Psoas muscle (tissue), 8 donors: Measurements from ENCODE around the gene GNB1L. TPM values are rescaled to one million over a fixed set of nuclear protein-coding genes. Genes with fewer than 3 reads are reported as not detected.

Experiments
- ATAC-seq, 4 donors: fragments of 200-7000 bp; cut with Tn5 transposase; one replicate each; pipeline ENCODE4 v1.9.1; 2020; ENCODE audit warnings: moderate library complexity in 3 of 4, mild to moderate bottlenecking in 2 of 4
- DNase-seq, 2 donors: peaks; one replicate each; pipeline ENCODE4 v3.0.0-alpha.2; 2020
- H3K27ac ChIP-seq: fragments of 200-600 bp; one replicate; pipeline ENCODE4 v1.8.0; 2022
- H3K27me3 ChIP-seq, 3 donors: fragments of 200-600 bp in 1 of 3; one replicate each; pipeline versions ENCODE4 v1.6.1 to v1.8.0; 2013 to 2022; ENCODE audit warnings: low read length in 2 of 3, mild to moderate bottlenecking in 2 of 3, moderate library complexity in 1 of 3; ENCODE audit not compliant: insufficient read depth in 3 of 3
- H3K36me3 ChIP-seq, 2 donors: fragments of 200-600 bp in 1 of 2; one replicate each; pipeline versions ENCODE4 v1.6.1 to v1.8.0; 2013 to 2022; ENCODE audit warnings: low read depth in 1 of 2, mild to moderate bottlenecking in 1 of 2, moderate library complexity in 1 of 2; ENCODE audit not compliant: insufficient read depth in 1 of 2
- H3K4me1 ChIP-seq: fragments of 200-600 bp; one replicate; pipeline ENCODE4 v1.8.0; 2022
- H3K4me3 ChIP-seq: fragments of 200-600 bp; one replicate; pipeline ENCODE4 v1.8.0; 2022; ENCODE audit warnings: mild to moderate bottlenecking
- H3K9me3 ChIP-seq: fragments of 200-600 bp; one replicate; pipeline ENCODE4 v1.8.0; 2022
- CTCF ChIP-seq: fragments of 200-600 bp; IDR thresholded peaks from one replicate; pipeline ENCODE4 v1.8.0; 2022; ENCODE audit warnings: antibody characterized with exemption
- WGBS, 3 donors: extraction: QIAGEN DNeasy Blood & Tissue Kit; methylation state at CpG; one replicate each; pipeline versions ENCODE4 v1.1.6 to v1.1.7; 2013; 5-methylcytosine and 5-hydroxymethylcytosine counted together
- intact Hi-C, 2 donors: fragments of 100-400 bp; cut with DNase I; formaldehyde crosslinking; loops; one replicate each; pipeline versions ENCODE4 v1.11.0 to v1.14.2; 2022
- polyA plus RNA-seq, 3 donors: library from polyadenylated mRNA; stranded (reverse); fragments of 200-250 nt; gene quantifications; one replicate each; pipeline ENCODE4 v1.2.3, GENCODE V29; 2013
- total RNA-seq, 4 donors: library from RNA; stranded (reverse); fragmentation: NEBNext Ultra II Directional in 2 of 4; extraction: Animal tissue kit (Norgen Biotek cat#: 25700) in 2 of 4; gene quantifications; one replicate each; pipeline versions ENCODE4 v1.2.1 to v1.2.4, GENCODE V29; 2021 to 2023
- donor health status: healthy with polysubstance abuse.
- donor health status: DM: no; HTN: no; CAD: no; lungs with moderate emphysema.
- donor health status: Bipolar disorder and iron deficiency.
- donor health status: healthy.
- donor health status: DM: yes; HTN: yes; CAD: no.
- donor health status: DM: no; HTN: no; CAD: no.
- donor health status: DM: no; HTN: no; CAD: no.
- donor health status: DM: yes; HTN: yes; CAD: no.

Gene GNB1L
- total and polyA plus RNA-seq, 7 donors = 1.5 to 7.6 (median 3.3) TPM

DNA sequence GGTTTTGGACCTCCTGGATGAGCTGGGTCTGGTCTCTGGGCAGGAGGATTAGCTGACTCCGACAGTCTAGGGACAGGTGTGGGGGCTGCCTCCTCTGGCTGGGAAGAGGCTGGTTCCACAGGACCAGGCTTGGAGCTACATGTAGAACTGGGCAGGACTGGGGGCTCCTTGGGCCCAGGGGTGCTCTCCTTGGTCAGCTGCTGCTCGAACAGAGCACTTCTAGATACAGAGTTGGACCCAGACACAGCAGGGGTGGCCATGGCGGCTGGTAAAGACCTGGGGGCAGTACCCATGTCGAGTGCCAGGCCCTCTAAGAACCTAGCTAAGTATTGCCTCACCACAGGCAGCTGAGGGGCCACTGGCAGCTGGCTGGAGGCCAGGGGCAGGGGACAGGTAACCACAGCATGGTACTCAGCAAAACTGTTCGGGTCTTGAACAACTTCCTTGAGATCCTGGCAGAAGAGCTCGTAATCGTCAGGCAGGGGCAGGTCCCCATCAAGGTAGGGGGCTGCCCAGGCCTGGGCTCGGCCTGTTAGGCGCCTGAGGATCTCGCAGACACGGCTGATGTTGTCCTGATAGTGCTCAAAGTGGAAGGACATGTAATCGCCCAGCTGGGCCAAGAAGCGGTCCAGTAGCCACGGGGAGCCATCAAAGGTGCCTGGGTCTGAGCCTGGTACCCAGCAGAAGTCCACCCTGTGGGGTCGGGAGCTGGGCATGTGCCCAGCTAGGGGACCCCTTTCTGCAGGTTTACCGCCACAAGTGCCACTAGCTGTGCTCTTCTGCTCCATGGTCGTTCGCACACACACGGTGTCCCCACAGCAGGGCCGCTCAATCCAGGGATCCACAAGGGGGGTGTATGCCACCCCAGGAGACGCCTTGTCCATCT lies 3.1 kb downstream of the GNB1L start:
- Histone ChIP-seq H3K27me3 (no peaks in the 10 kb centered on the region), H3K27ac (no peak overlapping the region), H3K4me3 (no peak overlapping the region), H3K36me3 (peaks cover 3 to 38% of the 10 kb centered on the region in 2 donors), H3K4me1 (peaks cover 34% of the 10 kb centered on the region), H3K9me3 (no peaks in the 10 kb centered on the region)
- intact Hi-C loops = loop anchor here in 1 of 2 donors (5.0 kb wide), 1 partner anchor 119 kb away; no protein-coding TSS in a partner anchor
- DNase-seq (no peak), ATAC-seq (no peak)
- TF ChIP-seq CTCF = no peak
- WGBS, 3 donors = 84 to 94% (median 88%) methylated on average over 21 of the region's 21 CpGs

DNA sequence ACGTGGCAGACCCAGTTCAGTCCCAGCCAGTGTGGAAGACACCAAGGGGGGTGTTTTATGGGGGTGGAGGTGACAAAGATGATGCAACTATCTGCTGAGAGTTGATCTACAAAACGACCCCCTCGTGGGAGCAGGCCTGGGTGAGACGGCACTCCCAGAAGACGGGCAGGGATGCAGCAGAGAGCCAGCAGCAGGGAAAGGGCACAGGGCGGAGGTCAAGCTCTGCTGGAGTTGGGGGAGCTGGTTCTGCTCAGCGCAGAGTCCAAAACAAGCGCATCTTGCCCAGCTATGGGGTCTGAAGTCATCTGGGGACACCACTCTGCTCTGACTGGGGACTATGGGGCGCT lies 3.9 kb downstream of the GNB1L start:
- H3K4me1 ChIP-seq = peaks cover 29% of the 10 kb centered on the region
- peaks cover 3 to 38% of the 10 kb centered on the region in 2 donors for H3K36me3 ChIP-seq
- no peak for DNase-seq
- WGBS, 3 donors = 85 to 88% (median 85%) methylated on average over 9 of the region's 9 CpGs
- no peaks in the 10 kb centered on the region for H3K27me3 ChIP-seq
- intact Hi-C loops = loop anchor here in 1 of 2 donors (5.0 kb wide), 1 partner anchor 118 kb away; no protein-coding TSS in a partner anchor
- H3K4me3 ChIP-seq = no peak overlapping the region
- TF ChIP-seq CTCF = no peak
- no peaks in the 10 kb centered on the region for H3K9me3 ChIP-seq
- no peak overlapping the region for H3K27ac ChIP-seq
- ATAC-seq = no peak

GRCh38 chr22:19849835-19850762 lies 4.6 kb downstream of the GNB1L start:
- DNase-seq = no peak
- Histone ChIP-seq H3K4me1 (peaks cover 25% of the 10 kb centered on the region), H3K27me3 (no peaks in the 10 kb centered on the region), H3K36me3 (peaks cover 3 to 38% of the 10 kb centered on the region in 2 donors), H3K4me3 (no peak overlapping the region), H3K27ac (peak overlapping the region; percentile 65), H3K9me3 (no peaks in the 10 kb centered on the region)
- intact Hi-C loops = loop anchor here in 1 of 2 donors (5.0 kb wide), 1 partner anchor 118 kb away; no protein-coding TSS in a partner anchor
- ATAC-seq = no peak
- no peak for TF ChIP-seq CTCF
- WGBS, 3 donors = 86 to 90% (median 89%) methylated on average over 9 of the region's 9 CpGs

GRCh38 chr22:19848298-19849224 lies 6.1 kb downstream of the GNB1L start:
- Histone ChIP-seq H3K4me1 (peaks cover 29% of the 10 kb centered on the region), H3K27me3 (no peaks in the 10 kb centered on the region), H3K27ac (peak overlapping the region; percentile 65), H3K4me3 (no peak overlapping the region), H3K36me3 (peaks cover 3 to 38% of the 10 kb centered on the region in 2 donors), H3K9me3 (no peaks in the 10 kb centered on the region)
- DNase-seq (peak; percentile 62 to 82), ATAC-seq (peak; percentile 82 to 91 (median 90))
- TF ChIP-seq CTCF = no peak
- intact Hi-C loops = no loop called here
- WGBS, 3 donors = 50 to 64% (median 51%) methylated on average over 7 of the region's 7 CpGs
